H9 (cell line): ENCODE measurements around the gene DNAAF3. TPM values are rescaled to one million over a fixed set of nuclear protein-coding genes. Genes with fewer than 3 reads are reported as not detected.
A peak's percentile ranks its signal among the peaks of the same experiment; 100 is the strongest.

Experiments
- DNase-seq: peaks from one replicate; pipeline ENCODE4 v3.0.0-alpha.2; 2017
- H2AFZ ChIP-seq: one replicate; pipeline ENCODE4 v1.6.1; 2013; ENCODE audit warnings: mild to moderate bottlenecking, low read length, control low read depth, moderate library complexity
- H2AK5ac ChIP-seq: 2 replicates; pipeline ENCODE4 v1.6.1; 2013; ENCODE audit warnings: low read length, control low read depth, mixed read lengths; ENCODE audit not compliant: insufficient read length
- H2BK120ac ChIP-seq: one replicate; pipeline ENCODE4 v1.6.1; 2013; ENCODE audit warnings: low read depth, mild to moderate bottlenecking, low read length, control low read depth, inconsistent platforms; ENCODE audit not compliant: poor library complexity, severe bottlenecking
- H2BK12ac ChIP-seq: 2 replicates; pipeline ENCODE4 v1.6.1; 2013; ENCODE audit warnings: low read length, control low read depth, mixed read lengths, low read depth; ENCODE audit not compliant: insufficient read length
- H2BK15ac ChIP-seq: 2 replicates; pipeline ENCODE4 v1.6.1; 2013; ENCODE audit warnings: low read depth, low read length, control low read depth
- H2BK20ac ChIP-seq: one replicate; pipeline ENCODE4 v1.6.1; 2013; ENCODE audit warnings: low read depth, mild to moderate bottlenecking, low read length, control low read depth, inconsistent platforms; ENCODE audit not compliant: poor library complexity, severe bottlenecking
- H2BK5ac ChIP-seq: 2 replicates; pipeline ENCODE4 v1.6.1; 2013; ENCODE audit warnings: low read length, control low read depth, mixed read lengths; ENCODE audit not compliant: insufficient read length
- H3K14ac ChIP-seq: 2 replicates; pipeline ENCODE4 v1.6.1; 2013; ENCODE audit warnings: low read length, control low read depth; ENCODE audit not compliant: insufficient read depth
- H3K18ac ChIP-seq: 2 replicates; pipeline ENCODE4 v1.6.1; 2013; ENCODE audit warnings: low read depth, mild to moderate bottlenecking, mixed read lengths, low read length, control low read depth; ENCODE audit not compliant: insufficient read length
- H3K23ac ChIP-seq: 2 replicates; pipeline ENCODE4 v1.6.1; 2013; ENCODE audit warnings: low read length, control low read depth, mixed read lengths, low read depth; ENCODE audit not compliant: insufficient read length
- H3K23me2 ChIP-seq: 2 replicates; pipeline ENCODE4 v1.6.1; 2013; ENCODE audit warnings: low read depth, mild to moderate bottlenecking, mixed read lengths, low read length, control low read depth; ENCODE audit not compliant: insufficient read length, poor library complexity, severe bottlenecking
- H3K27ac ChIP-seq: 2 replicates; pipeline ENCODE4 v1.5.1; 2013; ENCODE audit warnings: low read length, control low read depth, mixed read lengths, low read depth; ENCODE audit not compliant: insufficient read length
- H3K27me3 ChIP-seq: 2 replicates; pipeline ENCODE4 v1.6.1; 2013; ENCODE audit warnings: low read length, control low read depth, inconsistent platforms; ENCODE audit not compliant: insufficient read depth
- H3K4ac ChIP-seq: 2 replicates; pipeline ENCODE4 v1.6.1; 2013; ENCODE audit warnings: low read depth, mild to moderate bottlenecking, control low read depth, inconsistent platforms, low read length, moderate library complexity
- H3K4me1 ChIP-seq: 2 replicates; pipeline ENCODE4 v1.6.1; 2013; ENCODE audit warnings: low read length, control low read depth, inconsistent platforms; ENCODE audit not compliant: insufficient read depth
- H3K4me2 ChIP-seq: 2 replicates; pipeline ENCODE4 v1.6.1; 2013; ENCODE audit warnings: low read length, control low read depth, mixed read lengths; ENCODE audit not compliant: insufficient read length, insufficient read depth
- H3K56ac ChIP-seq: 2 replicates; pipeline ENCODE4 v1.6.1; 2013; ENCODE audit warnings: low read depth, mild to moderate bottlenecking, mixed read lengths, low read length, control low read depth; ENCODE audit not compliant: insufficient read length
- H3K79me1 ChIP-seq: 2 replicates; pipeline ENCODE4 v1.6.1; 2013; ENCODE audit warnings: low read depth, mild to moderate bottlenecking, moderate library complexity, low read length, control low read depth, inconsistent platforms; ENCODE audit not compliant: insufficient read depth, poor library complexity, severe bottlenecking
- H3K79me2 ChIP-seq: 2 replicates; pipeline ENCODE4 v1.6.1; 2013; ENCODE audit warnings: low read length, control low read depth, inconsistent platforms; ENCODE audit not compliant: insufficient read depth
- H3K9ac ChIP-seq: 2 replicates; pipeline ENCODE4 v1.6.1; 2013; ENCODE audit warnings: low read length, control low read depth, mixed read lengths; ENCODE audit not compliant: insufficient read length; ENCODE audit errors: extremely low read depth
- H3K9me3 ChIP-seq: one replicate; pipeline ENCODE4 v1.6.1; 2013; ENCODE audit warnings: low read depth, low read length, inconsistent platforms; ENCODE audit not compliant: control insufficient read depth
- H3T11ph ChIP-seq: one replicate; pipeline ENCODE4 v1.6.1; 2013; ENCODE audit warnings: mild to moderate bottlenecking, low read length, control low read depth, inconsistent platforms
- H4K20me1 ChIP-seq: one replicate; pipeline ENCODE4 v1.6.1; 2013; ENCODE audit not compliant: control insufficient read depth, insufficient read length, insufficient read depth
- H4K5ac ChIP-seq: 2 replicates; pipeline ENCODE4 v1.6.1; 2013; ENCODE audit warnings: low read depth, mild to moderate bottlenecking, mixed read lengths, low read length, control low read depth; ENCODE audit not compliant: insufficient read length
- H4K8ac ChIP-seq: replicated peaks from 2 replicates; pipeline ENCODE4 v1.6.1; 2013; ENCODE audit warnings: low read length, control low read depth, mixed read lengths, low read depth; ENCODE audit not compliant: insufficient read length
- H4K91ac ChIP-seq: 2 replicates; pipeline ENCODE4 v1.6.1; 2013; ENCODE audit warnings: low read depth, mild to moderate bottlenecking, moderate library complexity, mixed read lengths, low read length, control low read depth; ENCODE audit not compliant: insufficient read length
- H3K27ac Mint-ChIP-seq, 3 experiments: 2 replicates in 2 of 3; 3 replicates in 1 of 3; pipeline ENCODE4 v1.8.0; 2020 to 2021; ENCODE audit warnings: mixed read lengths in 3 of 3, mild to moderate bottlenecking in 1 of 3, moderate library complexity in 1 of 3
- H3K27me3 Mint-ChIP-seq: 2 replicates; pipeline ENCODE4 v1.8.0; 2021; ENCODE audit warnings: low read depth, mild to moderate bottlenecking, moderate library complexity, mixed read lengths
- H3K36me3 Mint-ChIP-seq, 3 experiments: 2 replicates in 2 of 3; 3 replicates in 1 of 3; pipeline ENCODE4 v1.8.0; 2020 to 2021; ENCODE audit warnings: low read depth in 3 of 3, mixed read lengths in 3 of 3; ENCODE audit not compliant: insufficient read depth in 1 of 3
- H3K4me1 Mint-ChIP-seq, 2 experiments: 2 replicates each; pipeline ENCODE4 v1.8.0; 2020; ENCODE audit warnings: mixed read lengths in 2 of 2
- H3K4me3 Mint-ChIP-seq, 2 experiments: 2 replicates in 1 of 2; 3 replicates in 1 of 2; pipeline ENCODE4 v1.8.0; 2020 to 2021; ENCODE audit warnings: mild to moderate bottlenecking in 2 of 2, mixed read lengths in 2 of 2, moderate library complexity in 1 of 2
- H3K9me3 Mint-ChIP-seq, 2 experiments: 2 replicates in 1 of 2; 3 replicates in 1 of 2; pipeline ENCODE4 v1.8.0; 2020; ENCODE audit warnings: mild to moderate bottlenecking in 2 of 2, mixed read lengths in 2 of 2, moderate library complexity in 1 of 2
- CTCF ChIP-seq: fragments of 200-600 bp; sonication (generic); conservative IDR thresholded peaks from 3 replicates; pipeline ENCODE4 v1.8.0; 2021; ENCODE audit warnings: antibody characterized with exemption, mild to moderate bottlenecking
- WGBS: extraction: QIAGEN DNeasy Blood & Tissue Kit; methylation state at CpG from one replicate; pipeline ENCODE4 v1.1.7; 2013; ENCODE audit warnings: missing lambda C conversion rate, low lambda C conversion rate, mixed read lengths; ENCODE audit not compliant: insufficient read length; ENCODE audit errors: extremely low coverage; 5-methylcytosine and 5-hydroxymethylcytosine counted together
- total RNA-seq: library from RNA; stranded (reverse); gene quantifications from 2 replicates; pipeline ENCODE4 v1.2.1, GENCODE V29; 2021

The DNAAF3 gene
- total RNA-seq, 1 experiment from 2014 or later = 4.6 TPM

DNA sequence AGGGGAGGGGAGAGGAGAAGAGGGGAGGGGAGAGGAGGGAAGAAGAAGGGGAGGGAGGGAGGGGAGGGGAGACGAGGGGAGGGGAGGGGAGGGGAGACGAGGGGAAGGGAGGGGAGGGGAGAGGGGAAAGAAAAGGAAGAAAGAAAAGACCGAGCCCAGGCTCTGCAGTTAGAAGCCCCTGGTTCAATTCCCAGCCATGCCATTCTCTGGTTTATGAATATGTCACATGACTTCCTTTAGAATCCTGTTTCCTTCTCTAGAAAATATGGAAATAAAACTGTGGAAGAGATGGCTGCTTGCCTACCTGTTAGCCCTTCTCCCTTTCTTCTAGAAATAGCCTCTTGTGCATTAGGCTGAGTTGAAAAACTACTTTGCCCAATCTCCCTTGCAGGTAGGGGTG is 31.7 kb downstream of the DNAAF3 start:
- Histone ChIP-seq H3K9me3 (no peaks in the 10 kb centered on the region), H3K79me1 (no peaks in the 10 kb centered on the region), H3K18ac (no peak overlapping the region), H3K27ac (no peak overlapping the region), H3K14ac (no peak overlapping the region), H2BK20ac (no peak overlapping the region), H2BK5ac (no peak overlapping the region), H2BK120ac (no peak overlapping the region), H3K23me2 (no peaks in the 10 kb centered on the region), H4K8ac (no peak overlapping the region), H2AFZ (no peak overlapping the region), H4K20me1 (no peaks in the 10 kb centered on the region), H3K4ac (no peak overlapping the region), H3T11ph (no peak overlapping the region), H3K4me1 (no peaks in the 10 kb centered on the region), H3K4me2 (no peak overlapping the region), H2BK15ac (no peak overlapping the region), H3K23ac (no peak overlapping the region), H4K5ac (no peak overlapping the region), H2AK5ac (no peak overlapping the region), H3K27me3 (no peaks in the 10 kb centered on the region), H3K9ac (no peak overlapping the region), H2BK12ac (no peak overlapping the region), H3K79me2 (no peaks in the 10 kb centered on the region), H3K56ac (no peak overlapping the region), H4K91ac (no peak overlapping the region)
- Mint-ChIP-seq H3K4me1 (peaks cover 7 to 26% of the 10 kb centered on the region in 2 experiments), H3K27me3 (no peaks in the 10 kb centered on the region), H3K9me3 (no peaks in the 10 kb centered on the region), H3K36me3 (peaks cover 14 to 58% (median 31%) of the 10 kb centered on the region in 3 experiments), H3K27ac (peak overlapping the region in 2 of 3 experiments; percentile 60 to 74; a peak in 2 of 7 replicates), H3K4me3 (no peak overlapping the region)
- no CpG with 5 or more reads among the region's 3 CpGs for WGBS
- no peak for DNase-seq
- TF ChIP-seq CTCF = no peak
